ENCODE measurements around the gene OPRL1.
"Not testable (repeated sequence)": the region's sequence is repeated elsewhere in the genome, so short reads cannot be mapped to it uniquely, and the experiment has no call there.

The OPRL1 gene

GRCh38 chr20:64105846-64106434 is 26.1 kb downstream of the OPRL1 start:
- no peak for DNase-seq

- DNase-seq, result no peak
Measured at GRCh38 chr20:64106435-64106961, 26.6 kb downstream of the OPRL1 start.

GRCh38 chr20:64106981-64107735 is 27.3 kb downstream of the OPRL1 start, which contains the start of gene NPBWR2:
Gene NPBWR2 (minus strand): TSS chr20:64107565. CDS start chr20:64106831, 734 bp downstream.
- no peak for DNase-seq

GRCh38 chr20:64107736-64108457 is 28.0 kb downstream of the OPRL1 start:
- DNase-seq, result no peak

- DNase-seq, result no peak
Measured at GRCh38 chr20:64108731-64109681, 29.1 kb downstream of the OPRL1 start.

- no peak for DNase-seq
Measured at GRCh38 chr20:64109831-64110391, 30.0 kb downstream of the OPRL1 start.

GRCh38 chr20:64110411-64111068 is 30.7 kb downstream of the OPRL1 start:
- DNase-seq, result no peak

GRCh38 chr20:64111841-64112641 is 32.2 kb downstream of the OPRL1 start:
- DNase-seq, result no peak

- DNase-seq, result no peak
Measured at GRCh38 chr20:64112691-64113443, 33.0 kb downstream of the OPRL1 start.

- no peak for DNase-seq
Measured at GRCh38 chr20:64113444-64113775, 33.5 kb downstream of the OPRL1 start.

GRCh38 chr20:64113796-64114355 is 34.0 kb downstream of the OPRL1 start:
- no peak for DNase-seq

- DNase-seq, result no peak
Measured at GRCh38 chr20:64114356-64114971, 34.6 kb downstream of the OPRL1 start.

GRCh38 chr20:64115171-64115911 is 35.5 kb downstream of the OPRL1 start:
- no peak for DNase-seq

- no peak for DNase-seq
Measured at GRCh38 chr20:64116016-64116415, 36.1 kb downstream of the OPRL1 start.

- no peak for DNase-seq
Measured at GRCh38 chr20:64116541-64117431, 36.9 kb downstream of the OPRL1 start.

- not testable (repeated sequence) for DNase-seq
Measured at GRCh38 chr20:64117432-64117777, 37.5 kb downstream of the OPRL1 start.

GRCh38 chr20:64119301-64119680 is 39.4 kb downstream of the OPRL1 start:
- DNase-seq, result no peak

Data from NCI-H526 treated with DMSO at 0.1 percent for 48 hours (cell line).